HEK293T (cell line): ENCODE measurements around the gene ABTB1.

Source experiments
- CTBP1 ChIP-seq: fragments of 450-650 bp; IDR thresholded peaks from 2 replicates; pipeline ENCODE4 v1.6.1; 2016; ENCODE audit warnings: borderline replicate concordance
- ELF4 ChIP-seq: fragments of 450-650 bp; IDR thresholded peaks from 2 replicates; pipeline ENCODE4 v1.6.1; 2017; ENCODE audit warnings: antibody characterized with exemption
- FOXA1 ChIP-seq: fragments of 450-650 bp; IDR thresholded peaks from 2 replicates; pipeline ENCODE4 v1.6.1; 2016; ENCODE audit warnings: mild to moderate bottlenecking
- FOXK2 ChIP-seq: fragments of 450-650 bp; IDR thresholded peaks from 2 replicates; pipeline ENCODE4 v1.6.1; 2016; ENCODE audit warnings: mild to moderate bottlenecking
- FOXM1 ChIP-seq: fragments of 450-650 bp; IDR thresholded peaks from 2 replicates; pipeline ENCODE4 v1.6.1; 2017; ENCODE audit warnings: mild to moderate bottlenecking, borderline replicate concordance
- HDGF ChIP-seq: fragments of 450-650 bp; IDR thresholded peaks from 2 replicates; pipeline ENCODE4 v1.6.1; 2017; ENCODE audit warnings: antibody characterized with exemption, borderline replicate concordance
- NFRKB ChIP-seq: fragments of 450-650 bp; IDR thresholded peaks from 2 replicates; pipeline ENCODE4 v1.6.1; 2016; ENCODE audit warnings: mild to moderate bottlenecking, moderate library complexity
- SUZ12 ChIP-seq: fragments of 450-650 bp; IDR thresholded peaks from 2 replicates; pipeline ENCODE4 v1.6.1; 2016; ENCODE audit warnings: mild to moderate bottlenecking
- TARDBP ChIP-seq: fragments of 450-650 bp; IDR thresholded peaks from 2 replicates; pipeline ENCODE4 v1.6.1; 2016
- ZNF384 ChIP-seq: fragments of 450-650 bp; IDR thresholded peaks from 2 replicates; pipeline ENCODE4 v1.6.1; 2016
- TF ChIP-seq, protein P1 (sequence below): fragments of 450-650 bp; IDR thresholded peaks from 2 replicates; pipeline ENCODE4 v1.6.1; 2016

DNA sequence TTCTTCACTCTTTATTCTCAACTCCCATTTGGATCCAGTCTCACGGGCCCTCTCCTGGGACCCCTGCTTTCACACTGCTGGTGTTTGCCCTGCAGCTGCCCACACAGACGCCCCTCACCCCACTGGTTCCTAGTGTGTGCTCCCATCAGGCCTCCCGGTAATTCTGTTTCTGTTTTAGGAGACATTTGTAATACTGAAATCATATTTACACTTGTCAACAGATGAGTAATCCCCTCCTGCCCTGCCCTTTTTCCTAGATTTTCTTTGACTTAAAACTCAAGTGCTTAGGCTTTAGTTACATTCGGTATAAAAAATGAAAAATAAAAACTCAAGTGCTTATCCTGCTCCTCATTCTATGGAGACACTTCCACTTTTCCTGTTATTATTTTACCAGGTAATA is 18.4 kb upstream of the ABTB1 start:
- TF ChIP-seq HDGF (no peak), FOXM1 (no peak), TARDBP (no peak), CTBP1 (no peak), FOXK2 (no peak), ELF4 (no peak), FOXA1 (no peak), NFRKB (no peak), SUZ12 (no peak), ZNF384 (no peak)
- TF ChIP-seq, protein P1, sequence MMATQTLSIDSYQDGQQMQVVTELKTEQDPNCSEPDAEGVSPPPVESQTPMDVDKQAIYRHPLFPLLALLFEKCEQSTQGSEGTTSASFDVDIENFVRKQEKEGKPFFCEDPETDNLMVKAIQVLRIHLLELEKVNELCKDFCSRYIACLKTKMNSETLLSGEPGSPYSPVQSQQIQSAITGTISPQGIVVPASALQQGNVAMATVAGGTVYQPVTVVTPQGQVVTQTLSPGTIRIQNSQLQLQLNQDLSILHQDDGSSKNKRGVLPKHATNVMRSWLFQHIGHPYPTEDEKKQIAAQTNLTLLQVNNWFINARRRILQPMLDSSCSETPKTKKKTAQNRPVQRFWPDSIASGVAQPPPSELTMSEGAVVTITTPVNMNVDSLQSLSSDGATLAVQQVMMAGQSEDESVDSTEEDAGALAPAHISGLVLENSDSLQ = no peak
